Endometrium (tissue), 2 donors: Measurements from ENCODE around the gene LRRTM4.

Source experiments
- FAIRE-seq: peaks from 2 replicates; lab custom pipeline; 2012; peaks lifted over from hg19 to GRCh38; lab: Jason Lieb, UNC
- donor health status: control.
- donor health status: control.

LRRTM4 gene

GRCh38 chr2:76985387-76986136 lies 536.6 kb downstream of the LRRTM4 start:
- FAIRE-seq, result no peak

- no peak for FAIRE-seq
These were observed 537.8 kb downstream of the LRRTM4 start for GRCh38 chr2:76984359-76984758.

- no peak for FAIRE-seq
These were observed 541.9 kb downstream of the LRRTM4 start for GRCh38 chr2:76980067-76980787.

- FAIRE-seq, result peak; percentile 98
These were observed 544.1 kb downstream of the LRRTM4 start for GRCh38 chr2:76977846-76978727.

- FAIRE-seq, result no peak
These were observed 546.4 kb downstream of the LRRTM4 start for GRCh38 chr2:76975752-76976151.

GRCh38 chr2:76973610-76974009 lies 548.6 kb downstream of the LRRTM4 start:
- FAIRE-seq, result no peak

- FAIRE-seq, result no peak
These were observed 556.4 kb downstream of the LRRTM4 start for GRCh38 chr2:76965772-76966171.

GRCh38 chr2:76958749-76959148 lies 563.4 kb downstream of the LRRTM4 start:
- no peak for FAIRE-seq

- FAIRE-seq, result peak; percentile 41
These were observed 568.3 kb downstream of the LRRTM4 start for GRCh38 chr2:76953733-76954347.

- FAIRE-seq, result no peak
These were observed 575.5 kb downstream of the LRRTM4 start for GRCh38 chr2:76946631-76947145.

- no peak for FAIRE-seq
These were observed 581.6 kb downstream of the LRRTM4 start for GRCh38 chr2:76940559-76940958.

GRCh38 chr2:76938153-76938552 lies 584.0 kb downstream of the LRRTM4 start:
- no peak for FAIRE-seq

- peak; percentile 60 for FAIRE-seq
These were observed 589.6 kb downstream of the LRRTM4 start for GRCh38 chr2:76932550-76932949.

- FAIRE-seq, result no peak
These were observed 592.0 kb downstream of the LRRTM4 start for GRCh38 chr2:76930056-76930744.

GRCh38 chr2:76928026-76928425 lies 594.1 kb downstream of the LRRTM4 start:
- no peak for FAIRE-seq

GRCh38 chr2:76921006-76921405 lies 601.2 kb downstream of the LRRTM4 start:
- FAIRE-seq, result no peak

- no peak for FAIRE-seq
These were observed 626.7 kb downstream of the LRRTM4 start for GRCh38 chr2:76895469-76895868.

- no peak for FAIRE-seq
These were observed 651.6 kb downstream of the LRRTM4 start for GRCh38 chr2:76870581-76870980.

GRCh38 chr2:76870011-76870410 lies 652.2 kb downstream of the LRRTM4 start:
- no peak for FAIRE-seq

- no peak for FAIRE-seq
These were observed 654.3 kb downstream of the LRRTM4 start for GRCh38 chr2:76867854-76868253.

GRCh38 chr2:76866464-76866863 lies 655.7 kb downstream of the LRRTM4 start:
- FAIRE-seq, result no peak
